ENCODE measurements around the gene DNAAF3.

- TF ChIP-seq, protein P1, sequence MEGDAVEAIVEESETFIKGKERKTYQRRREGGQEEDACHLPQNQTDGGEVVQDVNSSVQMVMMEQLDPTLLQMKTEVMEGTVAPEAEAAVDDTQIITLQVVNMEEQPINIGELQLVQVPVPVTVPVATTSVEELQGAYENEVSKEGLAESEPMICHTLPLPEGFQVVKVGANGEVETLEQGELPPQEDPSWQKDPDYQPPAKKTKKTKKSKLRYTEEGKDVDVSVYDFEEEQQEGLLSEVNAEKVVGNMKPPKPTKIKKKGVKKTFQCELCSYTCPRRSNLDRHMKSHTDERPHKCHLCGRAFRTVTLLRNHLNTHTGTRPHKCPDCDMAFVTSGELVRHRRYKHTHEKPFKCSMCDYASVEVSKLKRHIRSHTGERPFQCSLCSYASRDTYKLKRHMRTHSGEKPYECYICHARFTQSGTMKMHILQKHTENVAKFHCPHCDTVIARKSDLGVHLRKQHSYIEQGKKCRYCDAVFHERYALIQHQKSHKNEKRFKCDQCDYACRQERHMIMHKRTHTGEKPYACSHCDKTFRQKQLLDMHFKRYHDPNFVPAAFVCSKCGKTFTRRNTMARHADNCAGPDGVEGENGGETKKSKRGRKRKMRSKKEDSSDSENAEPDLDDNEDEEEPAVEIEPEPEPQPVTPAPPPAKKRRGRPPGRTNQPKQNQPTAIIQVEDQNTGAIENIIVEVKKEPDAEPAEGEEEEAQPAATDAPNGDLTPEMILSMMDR (IDR thresholded peaks at IDR 0.05; ENCODE audit: borderline replicate concordance, extremely low read depth, low read length, poor library complexity, severe bottlenecking), result no peak
- no peak for TF ChIP-seq EZH2 (IDR thresholded peaks at IDR 0.05; ENCODE audit: borderline replicate concordance, low read depth, low read length, severe bottlenecking)
These were observed 13.4 kb upstream of the DNAAF3 start, which contains the start of gene SYT5 for GRCh38 chr19:55179606-55180484.
